Cardiac muscle cell (in vitro differentiated cells and primary cell): ENCODE measurements around the gene MYG1. TPM values are rescaled to one million over a fixed set of nuclear protein-coding genes. Genes with fewer than 3 reads are reported as not detected.

Source experiments
- DNase-seq, 2 donors: peaks; one replicate each; pipeline versions ENCODE4 v3.0.0 to v3.0.0-alpha.2; 2010 to 2017; ENCODE audit warnings: low read depth in 1 of 2, low spot score in 1 of 2
- H3K27ac ChIP-seq: fragments of 200-600 bp; sonication (generic); 2 replicates; pipeline ENCODE4 v1.5.1; 2016
- H3K27me3 ChIP-seq: fragments of 200-600 bp; sonication (generic); 2 replicates; pipeline ENCODE4 v1.6.0; 2016; ENCODE audit warnings: control low read depth
- H3K36me3 ChIP-seq: fragments of 200-600 bp; sonication (generic); 2 replicates; pipeline ENCODE4 v1.5.1; 2016; ENCODE audit warnings: control low read depth
- H3K4me1 ChIP-seq: fragments of 200-600 bp; sonication (generic); 2 replicates; pipeline ENCODE4 v1.8.1; 2017; ENCODE audit warnings: low read depth, mild to moderate bottlenecking, mixed run types
- H3K4me3 ChIP-seq: fragments of 200-600 bp; sonication (generic); 2 replicates; pipeline ENCODE4 v1.5.1; 2016; ENCODE audit warnings: mild to moderate bottlenecking
- H3K9me3 ChIP-seq: fragments of 200-600 bp; sonication (generic); 2 replicates; pipeline ENCODE4 v1.5.1; 2017; ENCODE audit warnings: low read depth, mild to moderate bottlenecking, control low read depth
- CTCF ChIP-seq: IDR thresholded peaks from 2 replicates; pipeline ENCODE4 v1.5.1; 2012; ENCODE audit warnings: low read depth, mild to moderate bottlenecking, low read length
- polyA plus RNA-seq: library from polyadenylated mRNA; unstranded; fragments of >200 nt; fragmentation: Nextera tagmentation; extraction: Ambion mirVana; gene quantifications from 2 replicates; pipeline ENCODE4 v1.2.1, GENCODE V29; 2016
- total RNA-seq: library from RNA; depleted of rRNA; stranded (reverse); fragments of >200 nt; gene quantifications from 2 replicates; pipeline ENCODE4 v1.2.3, GENCODE V29; 2016

Gene MYG1
- total and polyA plus RNA-seq, 2 experiments from 2014 or later, result 71.0 to 75.4 TPM

- no peaks in the 10 kb centered on the region for H3K27me3 ChIP-seq
- no peak within 1 kb of the TSS for H3K4me3 ChIP-seq
- H3K4me1 ChIP-seq, result peaks cover 17% of the 10 kb centered on the region
These were observed 36.7 kb downstream of the MYG1 start, which contains the start of gene SP7 for GRCh38 chr12:53336181-53336681. Gene SP7, minus strand, starts transcription at chr12:53336354. Its CDS starts 708 bp downstream, at chr12:53335646.

GRCh38 chr12:53338017-53338416 lies 38.5 kb downstream of the MYG1 start:
- Histone ChIP-seq H3K4me3 (no peak overlapping the region), H3K9me3 (no peaks in the 10 kb centered on the region), H3K27ac (no peak overlapping the region), H3K36me3 (no peaks in the 10 kb centered on the region), H3K4me1 (peaks cover 17% of the 10 kb centered on the region), H3K27me3 (no peaks in the 10 kb centered on the region)
- no peak for DNase-seq
- no peak for TF ChIP-seq CTCF

More at GRCh38 chr12:53336181-53336681, 36.7 kb downstream of the MYG1 start, which contains the start of gene SP7:
- Histone ChIP-seq H3K9me3 (no peaks in the 10 kb centered on the region), H3K36me3 (no peaks in the 10 kb centered on the region), H3K27ac (no peak within 1 kb of the TSS)
- no peak for DNase-seq
- no peak for TF ChIP-seq CTCF

GRCh38 chr12:53338916-53339315 lies 39.4 kb downstream of the MYG1 start:
- no peak for DNase-seq
- Histone ChIP-seq H3K4me3 (no peak overlapping the region), H3K27ac (no peak overlapping the region), H3K36me3 (no peaks in the 10 kb centered on the region), H3K27me3 (no peaks in the 10 kb centered on the region), H3K9me3 (no peaks in the 10 kb centered on the region), H3K4me1 (peaks cover 17% of the 10 kb centered on the region)
- TF ChIP-seq CTCF, result no peak

GRCh38 chr12:53340398-53340797 lies 40.9 kb downstream of the MYG1 start:
- H3K27me3 ChIP-seq, result no peaks in the 10 kb centered on the region
- TF ChIP-seq CTCF, result no peak
- no peak for DNase-seq
- no peaks in the 10 kb centered on the region for H3K9me3 ChIP-seq
- H3K27ac ChIP-seq, result no peak overlapping the region
- no peaks in the 10 kb centered on the region for H3K36me3 ChIP-seq
- no peak overlapping the region for H3K4me3 ChIP-seq
- H3K4me1 ChIP-seq, result peaks cover 17% of the 10 kb centered on the region

GRCh38 chr12:53343449-53343848 lies 44.0 kb downstream of the MYG1 start:
- Histone ChIP-seq H3K36me3 (no peaks in the 10 kb centered on the region), H3K27ac (no peak overlapping the region), H3K4me1 (peaks cover 7% of the 10 kb centered on the region), H3K9me3 (no peaks in the 10 kb centered on the region), H3K4me3 (no peak overlapping the region), H3K27me3 (no peaks in the 10 kb centered on the region)
- DNase-seq, result no peak
- no peak for TF ChIP-seq CTCF
